ENCODE data around the gene P3H2. TPM values are rescaled to one million over a fixed set of nuclear protein-coding genes. Genes with fewer than 3 reads are reported as not detected.
"Not testable (repeated sequence)": the region's sequence is repeated elsewhere in the genome, so short reads cannot be mapped to it uniquely, and the experiment has no call there.

Gene P3H2
- total RNA-seq, 1 experiment from 2014 or later, result 20.9 TPM

- Histone ChIP-seq H3K4me3 (no peak overlapping the region), H3K27me3 (ENCODE audit: insufficient read depth, low read depth) (no peaks in the 10 kb centered on the region), H3K9me2 (ENCODE audit: insufficient read depth) (no peaks in the 10 kb centered on the region), H3K4me1 (replicated peaks; ENCODE audit: insufficient read depth) (peaks cover 7% of the 10 kb centered on the region), H3F3A (ENCODE audit: insufficient read depth, low read depth) (no peaks in the 10 kb centered on the region), H3K4me2 (no peak overlapping the region), H3K79me2 (ENCODE audit: low read depth) (no peaks in the 10 kb centered on the region), H3K36me3 (ENCODE audit: low read depth) (no peaks in the 10 kb centered on the region), H4K20me1 (ENCODE audit: insufficient read depth) (no peaks in the 10 kb centered on the region), H3K27ac (no peak overlapping the region), H2AFZ (no peak overlapping the region), H3K9me3 (ENCODE audit: insufficient read depth, low read depth) (no peaks in the 10 kb centered on the region)
- BruUV-seq (replicated peaks), result no TSS peak
- intact Hi-C loops (cut with micrococcal nuclease; ENCODE audit: unreplicated experiment), result loop anchor here (10.0 kb wide), 1 partner anchor 552 kb away; the partner anchor contains the start of gene IL1RAP
- CTCF ChIA-PET, result interaction anchor here (0.8 to 2.1 kb wide), 3 partner anchors 205 to 461 kb away, joined by 3 to 15 read pairs (median 4); no protein-coding TSS in a partner anchor
- POLR2A ChIA-PET (ENCODE audit: unreplicated experiment), result no interaction called here
- DNase-seq, result no peak
- TF ChIP-seq CTCF (conservative IDR thresholded peaks at IDR 0.05) (no peak), EZH2 (IDR thresholded peaks at IDR 0.05; ENCODE audit: low read depth) (no peak)
Observed at GRCh38 chr3:189962466-189962865, 158.2 kb downstream of the P3H2 start.

DNA sequence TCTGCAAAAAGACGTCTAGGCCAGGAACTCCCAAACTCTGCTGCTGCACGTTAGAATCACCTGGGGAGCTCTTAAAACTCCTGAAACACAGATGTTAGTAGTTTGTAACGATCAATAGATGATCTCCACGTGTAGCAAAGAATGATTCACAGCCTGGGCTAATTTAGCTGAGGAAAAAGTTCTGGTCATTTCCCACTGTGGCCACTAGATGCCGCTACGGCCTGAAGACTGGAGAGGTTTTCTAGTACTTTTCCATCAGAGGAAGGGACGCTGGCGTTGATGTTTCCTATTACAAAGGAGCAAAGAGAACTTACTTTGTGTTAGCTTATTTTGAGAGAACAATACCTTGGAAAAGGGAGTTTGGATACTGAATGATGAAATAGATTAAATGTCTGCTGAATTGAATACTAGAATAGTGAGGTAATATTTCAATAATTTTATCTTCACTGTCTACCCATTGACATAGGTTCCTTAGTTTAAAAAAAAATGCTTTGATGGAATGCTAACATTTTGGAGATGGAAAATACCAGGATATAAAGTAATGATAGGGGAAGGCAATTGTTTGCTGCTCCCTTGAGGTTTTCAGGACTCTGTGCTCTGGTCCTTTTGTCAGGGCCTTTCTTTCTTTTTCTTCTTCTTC, 159.1 kb downstream of the P3H2 start:
- intact Hi-C loops (cut with micrococcal nuclease; ENCODE audit: unreplicated experiment), result loop anchor here (1.0 to 10.0 kb wide), 7 partner anchors 56 to 1089 kb away; partner anchors contain the start of gene IL1RAP
- peaks cover 7% of the 10 kb centered on the region for H3K4me1 ChIP-seq (replicated peaks; ENCODE audit: insufficient read depth)
- H3K27ac ChIP-seq, result no peak overlapping the region
- H2AFZ ChIP-seq, result no peak overlapping the region; the same call in 1 of the 2 replicates
- BruUV-seq (replicated peaks), result no TSS peak
- DNase-seq, result peak; percentile 79 to 85
- no peaks in the 10 kb centered on the region for H3K36me3 ChIP-seq (ENCODE audit: low read depth)
- CTCF ChIA-PET, result interaction anchor here (0.6 to 2.1 kb wide), 12 partner anchors 14 to 735 kb away, joined by 3 to 15 read pairs (median 4); partner anchors contain the start of gene CLDN1
- TF ChIP-seq EZH2 (IDR thresholded peaks at IDR 0.05; ENCODE audit: low read depth), result no peak
- TF ChIP-seq CTCF (conservative IDR thresholded peaks at IDR 0.05), result peak; percentile 100
- H3K79me2 ChIP-seq (ENCODE audit: low read depth), result no peaks in the 10 kb centered on the region
- H3K4me2 ChIP-seq, result peak overlapping the region; percentile 38
- H3K27me3 ChIP-seq (ENCODE audit: insufficient read depth, low read depth), result no peaks in the 10 kb centered on the region
- no peak overlapping the region for H3K4me3 ChIP-seq
- H3F3A ChIP-seq (ENCODE audit: insufficient read depth, low read depth), result no peaks in the 10 kb centered on the region
- H4K20me1 ChIP-seq (ENCODE audit: insufficient read depth), result no peaks in the 10 kb centered on the region
- POLR2A ChIA-PET (ENCODE audit: unreplicated experiment), result no interaction called here
- no peaks in the 10 kb centered on the region for H3K9me2 ChIP-seq (ENCODE audit: insufficient read depth)
- no peaks in the 10 kb centered on the region; the same call in 1 of the 2 replicates for H3K9me3 ChIP-seq (ENCODE audit: insufficient read depth, low read depth)

- BruUV-seq (replicated peaks); H3K27ac ChIP-seq; H3K9me3 ChIP-seq (ENCODE audit: insufficient read depth, low read depth); H3K9me2 ChIP-seq (ENCODE audit: insufficient read depth); H3K4me3 ChIP-seq; H3K36me3 ChIP-seq (ENCODE audit: low read depth); H3K4me1 ChIP-seq (replicated peaks; ENCODE audit: insufficient read depth); H3K79me2 ChIP-seq (ENCODE audit: low read depth); DNase-seq; POLR2A ChIA-PET (ENCODE audit: unreplicated experiment); H4K20me1 ChIP-seq (ENCODE audit: insufficient read depth); H2AFZ ChIP-seq; H3F3A ChIP-seq (ENCODE audit: insufficient read depth, low read depth); H3K27me3 ChIP-seq (ENCODE audit: insufficient read depth, low read depth): not testable (repeated sequence)
- CTCF ChIA-PET, result interaction anchor here (0.6 to 2.1 kb wide), 10 partner anchors 14 to 736 kb away, joined by 3 to 15 read pairs (median 4); partner anchors contain the start of gene CLDN1
- intact Hi-C loops (cut with micrococcal nuclease; ENCODE audit: unreplicated experiment), result loop anchor here (1.0 to 10.0 kb wide), 7 partner anchors 56 to 1090 kb away; partner anchors contain the start of gene IL1RAP
- peak overlapping the region; percentile 17; the same call in 1 of the 2 replicates for H3K4me2 ChIP-seq
Observed at GRCh38 chr3:189961086-189961485, 159.6 kb downstream of the P3H2 start.
